HepG2 (cell line): ENCODE data around the gene RNU7-1. TPM values are rescaled to one million over a fixed set of nuclear protein-coding genes. Genes with fewer than 3 reads are reported as not detected.

ENCODE experiments used
- ATAC-seq: fragments of 200-7000 bp; cut with Tn5 transposase; 3 replicates; pipeline ENCODE4 v1.9.1; 2020; ENCODE audit warnings: mild to moderate bottlenecking, moderate library complexity
- BruUV-seq: library from RNA; stranded (reverse); fragments of 400-500 nt; replicated peaks from 2 replicates; lab custom pipeline; 2021; lab: Mats Ljungman, UMichigan
- CTCF ChIA-PET: fragments of 300-600 bp; formaldehyde crosslinking; extraction: SDS; loops from one replicate; lab custom pipeline; 2021; ENCODE audit warnings: low total read pairs, inconsistent platforms, low intra/inter-chr PET ratio; lab: Yijun Ruan, JAX
- POLR2A ChIA-PET: fragments of 350-600 bp; sonication (Branson Sonifier 250); formaldehyde crosslinking; loops from one replicate; lab custom pipeline; 2020; ENCODE audit warnings: antibody characterized with exemption, inconsistent platforms; lab: Yijun Ruan, JAX
- DNase-seq: peaks from one replicate; pipeline ENCODE4 v3.0.0-alpha.2; 2015; ENCODE audit warnings: low spot score
- FAIRE-seq: peaks from 3 replicates; lab custom pipeline; 2011; peaks lifted over from hg19 to GRCh38; lab: Jason Lieb, UNC
- H2AFZ ChIP-seq: one replicate; pipeline ENCODE4 v1.6.1; 2011; ENCODE audit warnings: low read length, inconsistent platforms
- H3K27ac ChIP-seq: fragments of 300-600 bp; 3 replicates; pipeline ENCODE4 v1.8.0; 2011; ENCODE audit warnings: mixed run types, mild to moderate bottlenecking, mixed read lengths, low read length, inconsistent platforms; ENCODE audit not compliant: insufficient read depth; ENCODE audit errors: extremely low read length
- H3K27me3 ChIP-seq, 2 experiments: fragments of 200-600 bp in 1 of 2; 2 replicates in 1 of 2; 3 replicates in 1 of 2; pipeline versions ENCODE4 v1.6.0 to v1.8.0; 2011; ENCODE audit warnings: low read length in 2 of 2, mild to moderate bottlenecking in 2 of 2, moderate library complexity in 2 of 2, inconsistent platforms in 1 of 2; ENCODE audit not compliant: insufficient read depth in 2 of 2, control insufficient read depth in 1 of 2
- H3K36me3 ChIP-seq, 2 experiments: fragments of 200-600 bp in 1 of 2; replicated peaks in 1 of 2; 2 replicates in 1 of 2; 3 replicates in 1 of 2; pipeline versions ENCODE4 v1.5.1 to v1.8.0; 2011; ENCODE audit warnings: low read length in 2 of 2, inconsistent platforms in 1 of 2; ENCODE audit not compliant: insufficient read depth in 2 of 2, control insufficient read depth in 1 of 2
- H3K4me1 ChIP-seq: 2 replicates; pipeline ENCODE4 v1.5.1; 2012; ENCODE audit warnings: low read length, inconsistent platforms; ENCODE audit not compliant: insufficient read depth
- H3K4me2 ChIP-seq: 2 replicates; pipeline ENCODE4 v1.6.0; 2011; ENCODE audit warnings: low read depth, low read length, inconsistent platforms
- H3K4me3 ChIP-seq, 3 experiments: fragments of 200-600 bp in 1 of 3; sonication (generic), shearing (Covaris generic) in 1 of 3; replicated peaks in 1 of 3; 2 replicates each; pipeline ENCODE4 v1.5.1; 2011 to 2016; ENCODE audit warnings: low read length in 3 of 3, inconsistent platforms in 2 of 3, low read depth in 2 of 3, mild to moderate bottlenecking in 2 of 3, control low read depth in 1 of 3, mixed read lengths in 1 of 3; ENCODE audit not compliant: insufficient read depth in 1 of 3
- H3K79me2 ChIP-seq: one replicate; pipeline ENCODE4 v1.6.1; 2011; ENCODE audit warnings: low read length, inconsistent platforms; ENCODE audit not compliant: insufficient read depth
- H3K9ac ChIP-seq: 2 replicates; pipeline ENCODE4 v1.6.0; 2011; ENCODE audit warnings: mild to moderate bottlenecking, low read depth, low read length, inconsistent platforms; ENCODE audit not compliant: insufficient read depth
- H3K9me3 ChIP-seq: 2 replicates; pipeline ENCODE4 v1.5.1; 2012; ENCODE audit warnings: mild to moderate bottlenecking, low read length
- H4K20me1 ChIP-seq: 2 replicates; pipeline ENCODE4 v1.6.0; 2011; ENCODE audit warnings: inconsistent platforms, mild to moderate bottlenecking, low read length, moderate library complexity; ENCODE audit not compliant: insufficient read depth
- DNMT1 ChIP-seq: sonication (generic); formaldehyde crosslinking; IDR thresholded peaks from 2 replicates; pipeline ENCODE4 v1.5.1; 2020; ENCODE audit warnings: mild to moderate bottlenecking, missing genetic modification reagents
- IKZF1 ChIP-seq: fragments of 450-650 bp; IDR thresholded peaks from 2 replicates; pipeline ENCODE4 v1.7.1; 2016
- MBD4 ChIP-seq: IDR thresholded peaks from 2 replicates; pipeline ENCODE4 v1.6.1; 2012; ENCODE audit warnings: low read length, inconsistent platforms, borderline replicate concordance
- POLR2G ChIP-seq: fragments of 200-400 bp; formaldehyde crosslinking; IDR thresholded peaks from 2 replicates; pipeline ENCODE4 v1.6.1; 2018; ENCODE audit warnings: mild to moderate bottlenecking, low read depth, low read length, moderate library complexity
- RFXANK ChIP-seq: IDR thresholded peaks from 2 replicates; pipeline ENCODE4 v1.6.1; 2016
- SMAD3 ChIP-seq: sonication (generic); formaldehyde crosslinking; IDR thresholded peaks from 2 replicates; pipeline ENCODE4 v1.4.0; 2020; ENCODE audit warnings: missing genetic modification reagents
- TAF15 ChIP-seq: fragments of 200-400 bp; formaldehyde crosslinking; IDR thresholded peaks from one replicate; pipeline ENCODE4 v1.6.1; 2018; ENCODE audit warnings: mild to moderate bottlenecking, low read depth, low read length; ENCODE audit not compliant: poor library complexity, severe bottlenecking
- TCF7L2 ChIP-seq: IDR thresholded peaks from 2 replicates; pipeline ENCODE4 v1.6.1; 2011; ENCODE audit warnings: mild to moderate bottlenecking, low read depth, low read length, moderate library complexity
- ZNF143 ChIP-seq: sonication (generic); formaldehyde crosslinking; IDR thresholded peaks from 2 replicates; pipeline ENCODE4 v1.4.0; 2020; ENCODE audit warnings: missing genetic modification reagents
- ZNF30 ChIP-seq: sonication (generic); formaldehyde crosslinking; IDR thresholded peaks from 2 replicates; pipeline ENCODE4 v1.5.0; 2020; ENCODE audit warnings: mild to moderate bottlenecking, missing genetic modification reagents
- ZNF605 ChIP-seq: sonication (generic); formaldehyde crosslinking; IDR thresholded peaks from 2 replicates; pipeline ENCODE4 v1.8.0; 2022; ENCODE audit warnings: mild to moderate bottlenecking, missing genetic modification reagents
- ZNF879 ChIP-seq: sonication (generic); formaldehyde crosslinking; IDR thresholded peaks from 2 replicates; pipeline ENCODE4 v1.8.1; 2023; ENCODE audit warnings: missing genetic modification reagents
- WGBS: methylation state at CpG from one replicate; pipeline ENCODE4 v1.1.6; 2017; ENCODE audit warnings: low lambda C conversion rate; 5-methylcytosine and 5-hydroxymethylcytosine counted together
- in situ Hi-C: cut with HindIII; loops from 2 replicates; pipeline ENCODE4 v1.10.0; 2017; ENCODE audit warnings: low pct_unique_long_range_greater_than_20kb; ENCODE audit not compliant: extremely low pct_ligation_motif_present
- intact Hi-C: fragments of 100-400 bp; cut with micrococcal nuclease; formaldehyde crosslinking; loops from one replicate; pipeline ENCODE4 v1.10.0; 2022; ENCODE audit not compliant: unreplicated experiment
- polyA plus RNA-seq, 8 experiments: library from polyadenylated mRNA; depleted of rRNA in 3 of 8; stranded (reverse) in 7 of 8; unstranded in 1 of 8; fragments of >200 nt; fragmentation: Illumina TruSeq in 4 of 8; extraction: Trizol in 4 of 8; gene quantifications; 2 replicates each; pipeline versions ENCODE4 v1.2.1 to v1.2.3, GENCODE V29; 2011 to 2016; ENCODE audit warnings: low read depth in 4 of 8, missing spikeins in 1 of 8, mixed read lengths in 1 of 8; ENCODE audit not compliant: insufficient read depth in 1 of 8
- total RNA-seq, 5 experiments: library from RNA; depleted of rRNA; stranded (reverse); fragments of >200 nt; fragmentation: Illumina TruSeq; extraction: Trizol; gene quantifications; 2 replicates each; pipeline ENCODE4 v1.2.3, GENCODE V29; 2016; ENCODE audit warnings: low read depth in 1 of 5
- TF ChIP-seq, protein P1 (sequence below): sonication (generic); formaldehyde crosslinking; IDR thresholded peaks from 2 replicates; pipeline ENCODE4 v1.5.0; 2020; ENCODE audit warnings: missing genetic modification reagents
- TF ChIP-seq, protein P2 (sequence below): sonication (generic); formaldehyde crosslinking; IDR thresholded peaks from 2 replicates; pipeline ENCODE4 v1.5.0; 2020; ENCODE audit warnings: mild to moderate bottlenecking, low read depth, missing genetic modification reagents, borderline replicate concordance

The RNU7-1 gene
- total and polyA plus RNA-seq, 2 of the 13 experiments (the other 11 are each of a cell fraction or from before 2014, with no cell fraction given): not detected

DNA sequence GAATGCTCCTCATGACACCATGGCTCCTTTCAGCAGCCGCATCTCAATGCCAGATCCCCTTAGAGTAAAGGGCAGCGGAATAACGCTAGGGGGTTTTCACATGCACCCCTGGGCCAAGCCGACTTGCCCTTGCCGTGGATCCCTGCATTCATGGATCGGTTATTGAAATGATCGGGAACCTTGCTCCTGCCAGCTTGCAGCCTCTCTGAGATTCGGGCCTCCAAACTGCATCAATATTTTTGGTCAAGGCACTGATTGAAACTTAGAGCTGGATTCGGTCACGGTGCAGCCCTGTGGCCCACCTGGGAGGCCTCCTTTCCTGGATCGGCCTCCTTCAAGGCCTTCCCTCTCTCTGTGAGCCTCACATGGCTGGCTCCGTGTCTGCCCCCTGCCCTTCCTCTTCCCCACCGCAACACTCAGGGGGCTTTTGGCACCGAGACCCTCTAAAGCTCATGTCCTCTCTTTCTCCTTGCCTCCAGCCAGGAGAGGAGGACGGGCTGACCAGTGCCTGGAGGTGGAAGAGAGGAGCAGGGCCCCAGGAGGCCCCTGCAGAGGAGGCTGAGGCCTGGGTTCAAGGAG, 9.3 kb downstream of the RNU7-1 start:
- Histone ChIP-seq H3K27me3 (no peaks in the 10 kb centered on the region), H3K4me3 (no peak overlapping the region), H3K36me3 (no peaks in the 10 kb centered on the region; a peak in 1 of 5 replicates), H2AFZ (no peak overlapping the region), H3K9me3 (no peaks in the 10 kb centered on the region), H4K20me1 (no peaks in the 10 kb centered on the region), H3K9ac (no peak overlapping the region), H3K4me1 (peaks cover 5% of the 10 kb centered on the region; the same call in 1 of the 2 replicates), H3K4me2 (no peak overlapping the region), H3K27ac (no peak overlapping the region), H3K79me2 (no peaks in the 10 kb centered on the region)
- POLR2A ChIA-PET: no interaction called here
- TF ChIP-seq TAF15 (no peak), ZNF30 (CRISPR knock-in tag) (no peak), DNMT1 (no peak), ZNF143 (no peak), POLR2G (no peak), MBD4 (no peak), ZNF605 (CRISPR knock-in tag) (no peak), TCF7L2 (no peak), IKZF1 (no peak), SMAD3 (no peak), ZNF879 (no peak), RFXANK (CRISPR knock-in tag) (no peak)
- TF ChIP-seq, protein P1, sequence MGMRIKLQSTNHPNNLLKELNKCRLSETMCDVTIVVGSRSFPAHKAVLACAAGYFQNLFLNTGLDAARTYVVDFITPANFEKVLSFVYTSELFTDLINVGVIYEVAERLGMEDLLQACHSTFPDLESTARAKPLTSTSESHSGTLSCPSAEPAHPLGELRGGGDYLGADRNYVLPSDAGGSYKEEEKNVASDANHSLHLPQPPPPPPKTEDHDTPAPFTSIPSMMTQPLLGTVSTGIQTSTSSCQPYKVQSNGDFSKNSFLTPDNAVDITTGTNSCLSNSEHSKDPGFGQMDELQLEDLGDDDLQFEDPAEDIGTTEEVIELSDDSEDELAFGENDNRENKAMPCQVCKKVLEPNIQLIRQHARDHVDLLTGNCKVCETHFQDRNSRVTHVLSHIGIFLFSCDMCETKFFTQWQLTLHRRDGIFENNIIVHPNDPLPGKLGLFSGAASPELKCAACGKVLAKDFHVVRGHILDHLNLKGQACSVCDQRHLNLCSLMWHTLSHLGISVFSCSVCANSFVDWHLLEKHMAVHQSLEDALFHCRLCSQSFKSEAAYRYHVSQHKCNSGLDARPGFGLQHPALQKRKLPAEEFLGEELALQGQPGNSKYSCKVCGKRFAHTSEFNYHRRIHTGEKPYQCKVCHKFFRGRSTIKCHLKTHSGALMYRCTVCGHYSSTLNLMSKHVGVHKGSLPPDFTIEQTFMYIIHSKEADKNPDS (CRISPR knock-in tag): no peak
- TF ChIP-seq, protein P2, sequence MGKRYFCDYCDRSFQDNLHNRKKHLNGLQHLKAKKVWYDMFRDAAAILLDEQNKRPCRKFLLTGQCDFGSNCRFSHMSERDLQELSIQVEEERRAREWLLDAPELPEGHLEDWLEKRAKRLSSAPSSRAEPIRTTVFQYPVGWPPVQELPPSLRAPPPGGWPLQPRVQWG (CRISPR knock-in tag): no peak
- CTCF ChIA-PET: no interaction called here
- in situ Hi-C loops (no loop called here), intact Hi-C loops (no loop called here)
- DNase-seq (no peak), FAIRE-seq (no peak), ATAC-seq (no peak)
- BruUV-seq: no TSS peak
- 89% methylated on average over 15 of the region's 15 CpGs for WGBS
